ENCODE results near the gene CISD1. TPM values are rescaled to one million over a fixed set of nuclear protein-coding genes. Genes with fewer than 3 reads are reported as not detected.
"Not testable (repeated sequence)": the region's sequence is repeated elsewhere in the genome, so short reads cannot be mapped to it uniquely, and the experiment has no call there.

CISD1 gene
- polyA plus RNA-seq (2013, experiment 1 of 2; ENCODE audit: insufficient read length), result 25.0 TPM
- 22.8 TPM for polyA plus RNA-seq (2013, experiment 2 of 2; ENCODE audit: insufficient read length)

DNA sequence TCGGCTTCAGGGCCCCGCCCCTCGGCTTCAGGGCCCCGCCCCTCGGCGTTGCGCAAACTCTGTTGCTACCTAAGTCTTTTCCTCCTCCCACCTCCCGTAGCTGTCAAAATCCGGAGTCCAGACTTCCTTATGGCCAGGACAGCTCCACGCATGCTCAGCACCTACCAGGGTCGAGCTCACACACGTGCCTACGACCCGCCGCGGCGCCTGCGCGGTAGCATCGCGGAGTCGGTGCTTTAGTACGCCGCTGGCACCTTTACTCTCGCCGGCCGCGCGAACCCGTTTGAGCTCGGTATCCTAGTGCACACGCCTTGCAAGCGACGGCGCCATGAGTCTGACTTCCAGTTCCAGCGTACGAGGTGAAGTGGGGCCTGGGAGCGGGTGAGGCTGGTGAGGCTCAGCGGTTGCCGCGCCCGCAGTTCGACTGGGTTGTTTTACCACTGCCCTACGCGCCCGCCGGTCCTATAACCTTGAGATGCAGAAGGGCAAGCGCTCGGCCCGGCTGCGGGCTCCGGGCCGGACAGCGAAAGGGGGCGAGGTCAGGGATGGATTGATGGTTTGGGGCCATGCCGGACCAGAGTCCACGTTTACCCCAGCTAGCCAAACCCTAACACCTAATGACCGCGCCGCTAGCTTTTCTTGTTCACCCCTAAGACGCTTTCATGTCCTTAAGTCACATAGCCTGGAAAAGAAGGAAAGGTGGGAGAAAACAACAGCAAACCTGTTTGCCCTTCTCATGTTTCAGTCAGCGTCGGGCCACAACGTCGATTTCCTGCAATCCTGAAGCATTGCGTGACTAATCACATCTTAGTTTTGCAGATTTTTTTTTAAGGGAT is at the start of gene CISD1:
Gene CISD1 (plus strand): TSS at position 217 of the 836 bp plus-strand sequence. CDS start 112 bp downstream, at position 329.
- DNase-seq, result peak; percentile 99

DNA sequence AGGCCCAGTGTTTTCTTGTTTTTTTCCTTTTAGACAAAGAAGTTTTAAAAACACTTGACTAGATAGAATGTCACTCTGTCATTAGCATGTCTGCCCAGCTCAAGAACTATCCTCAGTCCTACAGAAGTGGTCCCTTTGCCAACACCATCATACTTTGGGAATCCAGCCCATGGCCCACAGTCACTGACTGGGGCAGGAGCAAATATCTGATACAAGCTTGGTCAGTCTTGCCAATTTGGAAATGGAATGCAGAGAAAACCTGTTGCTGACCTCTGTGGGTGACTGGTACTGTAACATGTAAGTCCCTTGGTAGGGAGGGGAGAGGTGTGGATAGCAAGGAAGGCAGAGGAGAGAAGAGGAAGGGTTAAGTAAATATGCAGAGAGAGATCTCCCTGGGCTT is 49.1 kb upstream of the CISD1 start:
- no peak for DNase-seq

DNA sequence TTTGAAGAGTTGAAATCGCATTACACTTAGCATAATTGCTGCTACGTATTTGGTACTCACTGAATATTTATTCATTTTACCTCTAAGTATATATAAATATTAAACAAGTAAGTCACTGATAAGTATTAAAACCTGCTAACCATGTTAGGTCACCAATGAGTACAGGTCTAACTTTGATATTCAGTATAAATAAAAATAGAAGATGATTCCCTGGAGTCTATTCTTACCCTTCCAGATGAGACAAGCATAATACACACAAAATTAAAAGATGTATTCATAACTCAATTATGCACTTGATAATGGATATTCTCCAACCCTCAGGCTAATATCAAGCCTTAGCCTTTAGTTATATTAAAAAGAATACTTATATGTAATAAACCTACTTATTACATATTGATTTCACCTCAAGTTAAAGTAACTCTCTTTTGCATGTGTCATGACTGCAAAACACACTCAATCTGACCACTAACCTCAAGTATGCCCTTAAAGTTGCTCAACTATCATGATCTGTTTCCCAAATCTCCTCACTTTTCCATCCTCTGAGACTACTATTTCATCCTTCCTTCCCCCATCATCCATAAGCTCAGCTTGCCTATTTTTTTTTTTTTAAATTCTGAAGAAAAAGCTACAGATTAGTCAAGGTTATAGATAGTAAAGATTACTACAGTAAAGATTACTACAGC is 48.1 kb upstream of the CISD1 start:
- DNase-seq, result peak; percentile 65

DNA sequence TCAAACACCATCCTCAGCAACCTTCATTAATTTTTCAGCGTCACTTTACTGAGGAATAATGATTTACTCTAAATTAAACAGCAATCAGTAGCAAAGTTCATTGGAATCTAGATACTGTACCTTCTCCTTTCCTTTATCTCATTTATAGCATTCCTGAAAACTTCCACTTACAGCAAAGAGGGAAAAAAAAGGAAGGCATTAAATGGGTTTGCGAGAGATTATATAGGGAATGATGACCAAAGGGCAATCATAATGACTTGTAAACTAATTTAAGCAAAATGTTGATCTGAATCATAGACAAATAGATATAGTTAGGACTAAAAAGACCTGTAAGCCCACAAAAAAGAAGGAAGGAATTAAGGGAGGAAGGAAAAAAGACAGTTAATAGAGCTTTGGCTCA is 43.3 kb upstream of the CISD1 start:
- no peak for DNase-seq

DNA sequence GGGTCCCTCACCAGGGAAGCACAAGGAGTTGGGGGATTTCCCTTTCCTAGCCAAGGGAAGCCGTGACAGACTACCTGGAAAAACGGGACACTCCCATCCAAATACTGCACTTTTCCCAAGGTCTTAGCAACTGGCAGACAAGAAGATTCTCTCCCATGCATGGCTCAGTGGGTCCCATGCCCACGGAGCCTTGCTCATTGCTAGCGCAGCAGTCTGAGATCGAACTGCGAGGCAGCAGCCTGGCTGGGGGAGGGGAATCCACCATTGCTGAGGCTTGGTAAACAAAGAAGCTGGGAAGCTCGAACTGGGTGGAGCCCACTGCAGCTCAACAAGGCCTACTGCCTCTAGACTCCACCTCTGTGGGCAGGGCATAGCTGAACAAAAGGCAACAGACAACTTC is 39.1 kb upstream of the CISD1 start:
- DNase-seq, result not testable (repeated sequence)

DNA sequence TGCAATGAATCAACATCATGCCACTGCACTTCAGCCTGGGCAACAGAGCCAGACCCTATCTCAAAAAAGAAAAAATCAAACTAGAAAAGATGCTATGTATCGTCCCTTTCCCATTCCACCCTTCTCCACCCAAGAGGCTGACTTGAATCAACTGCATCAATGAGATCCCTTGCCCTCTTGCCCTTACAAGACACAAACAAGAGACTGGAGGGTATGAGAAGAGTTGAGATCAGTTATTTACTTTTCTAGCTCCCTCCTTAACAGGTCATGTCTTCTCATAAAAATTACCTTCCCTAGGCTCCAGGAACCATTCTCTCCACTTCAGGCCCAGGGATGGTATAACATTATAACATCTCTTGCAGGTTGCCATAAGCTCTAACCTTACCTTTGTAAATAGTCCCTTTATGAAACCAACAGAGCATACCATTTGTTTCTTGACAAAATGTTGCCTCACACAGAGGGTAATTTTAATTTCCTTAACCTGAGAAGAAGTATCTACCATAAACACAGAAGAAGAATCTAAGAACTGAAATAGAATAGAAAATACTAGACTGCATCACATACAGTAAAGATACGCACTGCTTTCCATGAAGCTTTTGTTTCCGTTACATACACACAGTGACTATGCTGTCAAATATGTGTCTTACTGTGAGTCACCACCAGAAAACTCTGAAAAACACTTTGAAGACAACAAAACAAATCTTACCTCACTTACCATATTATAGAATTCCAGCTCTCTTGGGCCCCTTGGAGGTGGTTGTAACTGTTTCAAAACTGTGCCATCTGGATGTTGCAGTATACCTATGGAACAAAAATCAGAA is 31.7 kb upstream of the CISD1 start:
- peak; percentile 81 for DNase-seq

- peak; percentile 23 for DNase-seq
Observed at GRCh38 chr10:58239561-58240169, 29.3 kb upstream of the CISD1 start.

GRCh38 chr10:58240531-58240930 is 28.4 kb upstream of the CISD1 start:
- peak; percentile 66 for DNase-seq

- peak; percentile 66 for DNase-seq
Observed at GRCh38 chr10:58241346-58241745, 27.6 kb upstream of the CISD1 start.

DNA sequence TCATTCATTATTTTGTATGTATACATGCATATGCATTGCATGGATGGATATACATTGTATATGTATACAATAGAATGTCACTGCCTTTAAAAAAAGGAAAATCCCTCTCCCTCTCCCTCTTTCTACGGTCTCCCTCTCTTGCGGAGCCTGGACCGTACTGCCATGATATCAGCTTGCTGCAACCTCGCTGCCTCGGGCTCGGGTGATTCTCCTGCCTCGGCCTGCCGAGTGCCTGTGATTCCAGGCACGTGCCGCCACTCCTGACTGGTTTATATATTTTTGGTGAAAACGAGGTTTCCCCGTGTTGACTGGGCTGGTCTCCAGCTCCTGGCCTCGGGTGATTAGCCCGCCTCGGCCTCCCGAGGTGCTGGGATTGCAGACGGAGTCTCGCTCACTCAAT is 25.7 kb upstream of the CISD1 start:
- DNase-seq, result no peak

- DNase-seq, result not testable (repeated sequence)
Observed at GRCh38 chr10:58243801-58244200, 25.2 kb upstream of the CISD1 start.

DNA sequence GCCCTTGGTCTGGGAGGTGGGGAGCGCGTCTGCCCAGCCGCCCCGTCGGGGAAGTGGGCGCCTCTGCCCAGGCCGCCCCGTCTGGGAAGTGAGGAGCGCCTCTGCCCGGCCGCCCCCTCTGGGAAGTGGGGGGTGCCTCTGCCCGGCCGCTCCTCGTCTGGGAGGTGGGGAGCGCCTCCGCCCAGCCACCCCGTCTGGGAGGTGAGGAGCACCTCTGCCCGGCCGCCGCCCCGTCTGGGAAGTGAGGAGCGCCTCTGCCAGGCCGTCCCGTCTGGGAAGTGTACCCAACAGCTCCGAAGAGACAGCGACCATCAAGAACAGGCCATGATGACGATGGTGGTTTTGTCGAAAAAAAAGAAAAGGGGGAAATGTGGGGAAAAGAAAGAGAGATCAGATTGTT is 24.7 kb upstream of the CISD1 start:
- DNase-seq, result not testable (repeated sequence)

DNA sequence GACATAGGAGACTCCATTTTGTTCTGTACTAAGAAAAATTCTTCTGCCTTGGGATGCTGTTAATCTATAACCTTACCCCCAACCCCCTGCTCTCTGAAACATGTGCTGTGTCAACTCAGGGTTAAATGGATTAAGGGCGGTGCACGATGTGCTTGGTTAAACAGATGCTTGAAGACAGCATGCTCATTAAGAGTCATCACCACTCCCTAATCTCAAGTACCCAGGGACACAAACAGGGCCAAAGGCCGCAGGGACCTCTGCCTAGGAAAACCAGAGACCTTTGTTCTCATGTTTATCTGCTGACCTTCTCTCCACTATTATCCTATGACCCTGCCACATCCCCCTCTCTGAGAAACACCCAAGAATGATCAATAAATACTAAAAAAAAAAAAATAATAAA is 24.3 kb upstream of the CISD1 start:
- DNase-seq, result not testable (repeated sequence)

DNA sequence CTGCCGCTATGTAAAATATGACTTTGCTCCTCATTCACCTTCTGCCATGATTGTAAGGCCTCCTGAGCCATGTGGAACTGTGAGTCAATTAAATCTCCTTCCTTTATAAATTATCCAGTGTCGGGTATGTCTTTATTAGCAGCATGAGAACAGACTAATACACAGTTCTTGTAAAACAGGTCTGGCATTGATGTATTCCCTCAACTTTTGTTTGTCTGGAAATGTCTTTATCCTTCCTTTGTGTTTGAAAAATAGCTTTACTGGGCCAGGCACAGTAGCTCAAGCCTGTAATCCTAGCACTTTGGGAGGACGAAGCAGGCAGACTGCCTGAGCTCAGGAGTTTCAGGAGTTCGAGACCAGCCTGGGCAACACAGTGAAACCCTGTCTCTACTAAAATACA is 15.8 kb upstream of the CISD1 start:
- DNase-seq, result no peak

DNA sequence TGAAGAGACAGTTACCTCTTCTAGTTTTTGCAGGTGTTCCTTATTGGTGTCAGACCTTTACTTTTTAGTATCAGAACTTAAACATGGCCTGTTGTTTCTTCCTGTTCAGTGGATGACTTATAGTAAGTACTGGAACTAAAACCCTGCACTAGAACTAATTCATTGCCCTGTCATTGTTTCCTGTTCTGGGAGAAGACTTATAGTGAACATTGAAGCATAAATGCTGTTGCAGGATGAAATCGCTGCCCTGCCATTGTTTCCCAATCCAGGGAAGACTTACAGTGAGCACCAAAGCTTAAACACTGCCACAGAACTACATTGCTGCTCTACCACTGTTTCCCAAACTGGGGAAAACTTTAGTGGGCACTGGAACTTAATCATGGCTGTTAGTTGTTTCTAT is 14.3 kb upstream of the CISD1 start:
- DNase-seq, result no peak

DNA sequence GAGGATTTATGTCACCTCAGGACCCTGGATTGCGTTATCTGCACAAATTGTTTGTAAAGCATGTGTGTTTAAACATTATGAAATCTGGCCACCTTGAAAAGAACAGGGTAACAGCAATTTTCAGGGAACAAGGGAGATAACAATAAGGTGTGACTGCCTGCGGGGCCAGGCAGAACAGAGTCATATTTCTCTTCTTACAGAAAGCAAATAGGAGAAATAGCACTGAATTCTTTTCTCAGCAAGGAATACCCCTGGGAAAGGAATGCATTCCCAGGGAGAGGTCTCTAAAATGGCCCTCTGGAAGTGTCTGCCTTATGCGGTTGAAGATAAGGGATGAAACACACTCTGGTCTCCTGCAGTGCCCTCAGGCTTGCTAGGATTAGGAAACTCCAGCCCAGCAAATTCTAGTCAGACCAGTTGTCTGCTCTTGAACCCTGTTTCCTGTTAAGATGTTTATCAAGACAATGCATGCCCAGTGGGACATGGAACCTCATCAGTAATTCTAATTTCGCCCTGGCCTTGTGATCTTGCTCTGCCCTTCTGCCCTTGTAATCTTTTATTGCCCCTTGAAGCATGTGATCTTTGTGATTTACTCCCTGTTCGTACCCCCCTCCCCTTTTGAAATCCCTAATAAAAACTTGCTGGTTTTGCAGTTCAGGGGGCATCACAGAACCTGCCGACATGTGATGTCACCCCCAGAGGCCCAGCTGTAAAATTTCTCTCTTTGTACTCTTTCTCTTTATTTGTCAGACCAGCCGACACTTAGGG is 12.8 kb upstream of the CISD1 start:
- DNase-seq, result not testable (repeated sequence)

GRCh38 chr10:58258977-58259692 is 9.8 kb upstream of the CISD1 start:
- no peak for DNase-seq

- no peak for DNase-seq
Observed at GRCh38 chr10:58260334-58260733, 8.6 kb upstream of the CISD1 start.

GRCh38 chr10:58262766-58263165 is 6.2 kb upstream of the CISD1 start:
- DNase-seq, result no peak

DNA sequence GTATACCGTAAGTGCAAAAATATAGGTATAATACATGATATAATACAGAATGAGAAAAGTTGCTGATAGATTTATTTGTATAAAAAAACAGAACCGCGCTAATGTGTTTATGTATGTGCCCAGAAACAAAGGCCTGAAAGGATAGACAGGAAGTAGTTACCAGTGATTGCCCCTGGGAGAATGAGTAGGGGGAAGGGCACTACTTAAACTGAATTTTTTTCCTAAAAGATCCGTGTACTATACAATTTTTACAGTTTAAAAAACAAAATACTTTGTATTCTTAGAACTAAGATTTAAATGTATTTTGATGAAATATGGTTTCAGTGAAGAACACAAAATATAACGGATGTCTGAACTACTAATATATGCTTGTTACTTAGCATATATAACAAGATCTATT is 4.2 kb upstream of the CISD1 start:
- no peak for DNase-seq

GRCh38 chr10:58265249-58265648 is 3.7 kb upstream of the CISD1 start:
- no peak for DNase-seq
